EL (cell line): ENCODE measurements around the gene SETD4.
"Not testable (repeated sequence)": the region's sequence is repeated elsewhere in the genome, so short reads cannot be mapped to it uniquely, and the experiment has no call there.

ENCODE experiments used
- DNase-seq: peaks from one replicate; pipeline ENCODE4 v3.0.0-alpha.2; 2016

The SETD4 gene, protein sequence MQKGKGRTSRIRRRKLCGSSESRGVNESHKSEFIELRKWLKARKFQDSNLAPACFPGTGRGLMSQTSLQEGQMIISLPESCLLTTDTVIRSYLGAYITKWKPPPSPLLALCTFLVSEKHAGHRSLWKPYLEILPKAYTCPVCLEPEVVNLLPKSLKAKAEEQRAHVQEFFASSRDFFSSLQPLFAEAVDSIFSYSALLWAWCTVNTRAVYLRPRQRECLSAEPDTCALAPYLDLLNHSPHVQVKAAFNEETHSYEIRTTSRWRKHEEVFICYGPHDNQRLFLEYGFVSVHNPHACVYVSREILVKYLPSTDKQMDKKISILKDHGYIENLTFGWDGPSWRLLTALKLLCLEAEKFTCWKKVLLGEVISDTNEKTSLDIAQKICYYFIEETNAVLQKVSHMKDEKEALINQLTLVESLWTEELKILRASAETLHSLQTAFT

DNA sequence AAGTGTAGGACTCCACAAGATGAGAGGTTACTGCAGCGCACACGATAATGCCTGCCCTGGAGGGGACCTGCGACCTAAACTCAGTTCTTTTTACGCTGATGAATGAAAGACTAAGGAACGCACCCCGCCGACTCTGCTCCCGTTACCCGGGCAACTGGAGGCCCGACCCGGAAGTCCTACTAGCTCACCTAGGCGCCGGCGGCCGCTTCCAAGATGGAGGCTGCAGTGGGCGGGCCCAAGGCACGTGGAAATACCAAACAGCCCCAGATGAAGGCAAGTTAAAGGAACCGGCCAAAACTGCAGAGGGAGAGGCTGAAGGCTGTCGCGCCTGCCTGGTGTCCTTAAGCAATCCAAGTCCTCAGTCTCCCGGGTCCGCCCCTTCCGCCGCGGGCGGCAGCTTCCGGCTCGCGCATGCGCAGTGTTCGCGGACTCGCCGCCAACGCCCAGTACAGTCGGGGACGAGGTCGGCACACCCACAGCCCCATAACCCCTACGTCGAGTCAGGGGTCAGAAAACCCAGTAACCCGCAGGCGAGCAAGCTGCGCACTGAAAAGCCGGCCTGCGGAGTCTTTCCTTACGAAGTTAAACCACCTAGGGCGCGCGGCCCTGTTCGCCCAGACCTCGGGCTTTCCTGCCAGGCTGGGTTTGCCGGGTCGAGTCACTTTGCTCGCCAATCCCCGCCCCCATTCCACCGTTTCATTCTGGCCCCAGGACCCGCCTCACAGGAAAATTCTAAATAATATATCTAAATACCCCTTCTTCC is at the start of gene SETD4:
SETD4 (minus strand) TSS at position 368 of the 763 bp plus-strand sequence. CDS start 1,638 bp downstream, outside the sequence.
- peak; percentile 96 for DNase-seq

DNA sequence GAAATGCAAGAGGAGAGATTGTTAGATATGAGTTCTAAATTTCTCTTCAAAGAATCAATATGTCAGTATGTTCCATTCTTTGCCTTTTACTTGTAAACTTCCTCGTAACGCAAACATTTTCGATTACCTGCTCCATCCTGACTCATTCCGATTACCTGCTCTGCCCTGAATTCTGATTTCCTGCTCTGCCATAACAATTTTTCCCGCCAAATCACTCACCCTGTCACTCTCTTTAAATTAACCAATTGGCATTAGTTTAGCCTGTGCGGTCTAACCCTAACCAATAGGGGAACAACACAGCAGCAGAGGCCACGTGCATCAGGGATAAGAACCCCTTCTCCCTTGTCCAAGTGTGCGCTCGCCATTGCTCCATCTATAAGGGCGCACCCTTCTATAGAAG is 49.5 kb upstream of the SETD4 start:
- no peak for DNase-seq

GRCh38 chr21:36105327-36105842 is 45.1 kb upstream of the SETD4 start:
- no peak for DNase-seq

DNA sequence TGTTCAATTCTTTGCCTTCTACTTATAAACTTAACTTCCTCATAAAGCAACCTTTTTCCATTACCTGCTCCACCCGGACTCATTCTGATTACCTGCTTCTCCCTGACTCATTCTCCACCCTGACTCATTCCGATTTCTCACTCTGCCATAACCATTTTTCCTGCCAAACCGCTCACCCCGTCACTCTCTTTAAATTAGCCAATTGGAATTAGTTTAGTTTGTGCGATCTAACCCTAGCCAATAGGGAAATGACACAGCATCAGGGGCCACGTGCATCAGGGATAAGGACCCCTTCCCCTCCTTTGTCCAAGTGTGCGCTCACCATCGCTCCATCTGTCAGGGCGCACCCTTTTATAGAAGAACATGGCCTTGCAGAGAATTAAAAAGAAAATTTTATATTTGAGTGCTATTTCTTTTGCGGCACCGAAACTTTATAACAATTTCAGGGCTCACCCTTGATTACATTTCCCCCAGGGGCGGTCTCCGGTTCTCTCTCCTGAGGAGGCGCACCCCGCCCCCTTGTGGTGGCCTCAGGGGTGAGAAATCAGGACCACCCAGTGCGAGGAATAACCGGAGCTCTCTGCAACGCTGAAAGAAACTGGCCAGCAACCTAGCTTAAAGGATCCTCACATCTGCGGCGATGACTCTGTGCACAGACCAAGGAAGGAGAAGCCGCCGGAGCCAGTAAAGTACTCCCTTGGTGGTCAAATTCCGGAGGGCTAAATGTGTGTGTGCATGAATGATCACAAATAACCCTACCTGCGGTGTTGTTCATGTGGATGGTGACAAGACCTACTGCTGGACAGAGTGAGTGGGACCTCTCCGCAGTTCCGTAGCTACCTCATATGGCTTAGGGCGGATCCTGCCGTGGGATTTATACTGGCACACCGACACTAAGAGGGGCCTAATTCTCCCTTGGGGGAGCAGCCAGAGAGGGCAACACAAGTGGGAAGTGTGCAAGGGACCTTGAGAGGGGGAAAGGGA is 44.3 kb upstream of the SETD4 start:
- peak; percentile 17 for DNase-seq

DNA sequence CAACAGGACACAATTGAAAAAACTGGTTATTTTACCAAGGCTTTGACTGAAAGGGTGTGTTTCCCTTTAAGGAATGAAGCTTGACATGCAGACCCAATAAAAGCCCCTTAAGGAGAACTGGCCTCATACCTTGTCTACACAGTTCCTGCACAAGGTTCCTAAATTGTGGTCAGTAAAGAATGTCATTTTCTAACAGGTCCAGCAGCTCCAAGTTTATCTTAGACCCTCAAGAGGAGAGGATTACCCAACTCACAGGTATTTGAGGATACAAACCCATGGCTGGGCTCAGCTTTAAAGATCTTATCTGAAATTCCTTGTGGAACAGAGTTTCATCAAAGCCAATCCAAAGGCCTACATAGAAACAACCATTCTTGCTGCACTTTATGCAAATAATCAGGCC is 43.1 kb upstream of the SETD4 start:
- no peak for DNase-seq

DNA sequence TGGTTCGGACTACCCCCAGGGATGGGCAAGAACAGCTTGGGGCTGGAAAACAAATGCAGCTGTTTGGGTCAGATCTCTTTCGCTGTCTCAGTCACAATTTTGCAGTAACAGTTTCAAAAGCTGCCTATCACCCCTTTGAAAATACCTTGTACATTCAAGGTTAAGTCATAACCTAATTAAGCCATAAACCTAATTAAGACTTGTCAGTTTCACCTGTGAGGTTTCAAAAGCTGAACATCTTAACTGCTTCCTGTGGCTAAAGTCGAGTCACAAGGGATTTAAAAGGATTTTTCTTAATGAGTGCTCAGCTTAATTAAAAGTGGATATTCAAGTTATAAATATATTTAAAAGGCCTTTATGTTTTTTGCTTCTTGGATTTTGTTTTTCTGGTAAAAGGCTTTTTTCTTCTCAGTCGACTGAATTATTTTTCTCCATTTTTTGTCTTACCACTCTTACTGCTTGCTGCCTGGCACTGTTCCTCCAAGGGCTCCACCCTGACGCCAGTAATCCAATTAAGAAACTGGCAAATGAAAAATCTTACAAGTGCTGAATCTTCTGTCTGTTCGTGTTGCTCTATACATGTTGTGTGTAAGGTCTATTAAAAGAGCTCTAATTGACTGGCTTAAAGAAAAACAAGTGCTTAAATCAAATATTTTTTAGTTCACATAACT is 40.8 kb upstream of the SETD4 start:
- no peak for DNase-seq

GRCh38 chr21:36099695-36100211 is 39.4 kb upstream of the SETD4 start:
- DNase-seq = not testable (repeated sequence)

- DNase-seq = no peak
Measured at GRCh38 chr21:36099000-36099399, 38.7 kb upstream of the SETD4 start.

GRCh38 chr21:36098182-36098532 is 37.8 kb upstream of the SETD4 start:
- DNase-seq = no peak

GRCh38 chr21:36097427-36098181 is 37.3 kb upstream of the SETD4 start:
- peak; percentile 21 for DNase-seq

DNA sequence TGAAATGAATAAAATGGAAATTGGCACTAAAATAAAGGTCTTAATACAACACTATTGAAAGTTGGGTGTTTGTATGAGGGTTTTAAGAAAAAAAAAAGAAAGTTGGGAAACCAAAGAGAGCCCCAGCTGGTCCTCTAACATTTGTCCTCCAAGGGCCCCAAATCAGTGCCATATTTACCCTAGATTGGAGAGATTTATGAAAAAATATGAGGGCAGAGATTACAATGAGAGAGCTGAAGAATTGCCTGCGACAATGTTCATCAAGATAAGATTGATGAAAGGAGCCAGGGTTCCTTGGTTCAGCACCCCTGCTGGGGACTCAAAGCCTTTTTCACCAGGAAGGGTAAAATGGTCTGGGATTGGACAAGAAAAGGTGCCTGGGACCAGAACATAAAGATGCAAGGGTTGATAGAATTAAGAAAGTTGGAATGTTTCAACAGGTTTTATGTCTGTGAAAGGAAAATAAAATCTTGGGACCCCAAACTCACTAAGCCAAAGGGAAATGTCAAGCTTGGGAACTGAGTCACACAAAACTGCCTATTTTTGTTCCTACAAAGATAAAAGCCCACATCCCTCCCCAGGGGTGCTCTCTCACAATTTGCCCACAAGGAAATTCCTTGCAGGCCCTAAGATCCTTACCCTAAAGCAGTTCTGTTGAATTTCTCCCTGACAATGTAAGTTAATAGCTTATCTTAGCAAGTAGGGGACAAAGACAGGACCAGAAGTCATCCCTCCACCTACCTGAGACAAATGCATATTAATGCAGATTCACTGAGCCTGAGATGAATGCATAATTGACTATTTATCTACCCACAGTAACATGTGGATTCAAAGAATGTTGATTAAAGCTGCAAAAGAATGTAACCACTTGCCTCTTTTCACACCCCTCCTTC is 36.3 kb upstream of the SETD4 start:
- DNase-seq = no peak

DNA sequence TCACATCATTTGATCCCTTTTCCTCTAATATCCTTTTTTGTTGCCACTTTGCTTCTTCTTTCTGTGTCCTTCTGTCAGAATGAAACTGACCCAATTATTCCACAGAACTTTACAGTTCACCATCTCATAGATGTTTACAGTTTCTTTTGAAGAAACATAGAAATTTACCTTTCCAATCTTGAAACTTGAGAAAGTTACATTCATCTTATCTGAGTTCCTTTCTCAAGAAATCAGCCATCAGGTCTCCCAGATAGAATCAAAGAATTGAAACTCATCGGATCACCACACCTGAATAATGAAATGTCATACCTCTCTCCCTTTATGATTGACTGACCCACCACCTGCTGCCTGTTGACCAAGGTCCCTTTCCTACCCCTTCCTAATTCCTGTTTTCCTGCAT is 33.2 kb upstream of the SETD4 start:
- DNase-seq = no peak

- DNase-seq = peak; percentile 15
Measured at GRCh38 chr21:36092681-36093080, 32.4 kb upstream of the SETD4 start.

GRCh38 chr21:36089946-36090345 is 29.6 kb upstream of the SETD4 start:
- no peak for DNase-seq

DNA sequence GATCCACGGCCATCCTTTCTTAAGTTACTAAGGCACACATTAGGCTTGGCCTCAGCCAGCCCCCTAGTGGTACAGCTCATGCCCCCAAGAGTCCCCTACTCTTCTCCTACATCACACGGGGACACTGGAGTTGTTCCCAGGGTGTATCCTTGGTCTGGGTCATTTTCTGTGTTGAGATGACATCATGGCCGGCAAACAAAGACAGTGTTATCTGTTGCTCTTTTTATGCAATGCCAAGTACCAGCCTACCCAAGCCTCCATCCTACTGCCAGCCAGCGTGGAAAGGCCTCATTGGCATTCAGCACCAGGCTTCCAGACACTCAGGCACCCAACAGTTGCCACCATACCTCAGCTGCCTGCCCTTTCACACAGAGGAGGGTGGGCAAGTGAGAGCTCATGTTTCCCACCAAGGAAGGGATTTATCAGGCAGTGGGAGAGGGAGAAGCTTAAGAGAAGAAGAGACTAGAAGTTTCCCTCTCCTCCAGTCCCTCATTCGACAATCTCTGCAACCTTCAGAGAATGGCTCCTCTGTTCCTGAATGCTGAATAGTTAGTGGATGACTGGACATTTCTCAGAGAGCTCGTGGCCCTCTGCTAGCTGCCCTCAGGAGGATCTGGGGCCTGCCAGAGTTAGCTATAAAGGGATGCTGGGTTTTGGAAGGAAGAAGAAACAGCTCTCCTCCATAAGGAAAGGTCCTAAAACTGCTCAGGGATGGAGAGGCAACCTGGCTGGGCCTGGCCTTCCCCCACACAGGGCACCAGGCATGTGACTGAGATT is 27.2 kb upstream of the SETD4 start:
- DNase-seq = peak; percentile 33

- DNase-seq = no peak
Measured at GRCh38 chr21:36082237-36082664, 21.9 kb upstream of the SETD4 start.

DNA sequence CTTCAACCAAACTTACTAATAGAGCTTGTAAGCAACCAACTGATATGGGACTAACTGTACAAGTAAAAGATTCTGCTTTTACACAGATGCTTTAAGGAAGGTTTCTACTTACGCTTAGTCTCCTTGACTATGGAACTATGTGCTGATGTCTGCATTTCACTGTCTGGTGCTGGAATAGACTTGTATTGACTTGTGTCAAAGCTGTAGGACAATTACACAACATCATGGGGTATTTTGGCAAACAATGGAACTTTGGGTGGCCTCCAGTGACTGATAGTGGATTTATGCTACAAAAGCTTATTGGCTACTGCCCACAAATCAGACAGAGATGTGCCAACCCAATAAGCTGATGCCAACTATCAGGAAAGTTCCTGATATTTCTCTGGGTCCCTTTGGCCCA is 20.1 kb upstream of the SETD4 start:
- DNase-seq = no peak

DNA sequence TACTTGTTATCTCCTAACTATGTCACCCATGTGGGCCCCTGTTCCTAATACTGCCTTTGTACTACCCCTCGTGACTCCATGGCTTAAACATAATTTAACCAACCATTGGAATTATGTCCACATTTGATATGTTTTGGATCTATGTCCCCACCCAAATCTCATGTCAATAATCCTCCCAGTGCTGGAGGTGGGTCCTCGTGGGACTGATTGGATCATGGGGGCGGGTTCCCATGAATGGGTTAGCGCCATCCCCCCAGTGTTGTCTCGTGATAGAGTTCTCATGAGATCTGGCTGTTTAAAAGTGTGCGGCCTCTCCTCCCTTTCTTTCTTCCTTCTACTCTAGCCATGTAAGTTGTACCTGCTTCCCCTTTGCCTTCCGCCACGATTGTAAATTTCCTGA is 19.3 kb upstream of the SETD4 start:
- no peak for DNase-seq

- DNase-seq = no peak
Measured at GRCh38 chr21:36079010-36079649, 18.8 kb upstream of the SETD4 start.
